H9 (cell line): ENCODE results near the gene TSEN15. TPM values are rescaled to one million over a fixed set of nuclear protein-coding genes. Genes with fewer than 3 reads are reported as not detected.

Experiments
- DNase-seq: peaks from one replicate; pipeline ENCODE4 v3.0.0-alpha.2; 2017
- H2AFZ ChIP-seq: one replicate; pipeline ENCODE4 v1.6.1; 2013; ENCODE audit warnings: mild to moderate bottlenecking, low read length, control low read depth, moderate library complexity
- H2AK5ac ChIP-seq: 2 replicates; pipeline ENCODE4 v1.6.1; 2013; ENCODE audit warnings: low read length, control low read depth, mixed read lengths; ENCODE audit not compliant: insufficient read length
- H2BK120ac ChIP-seq: one replicate; pipeline ENCODE4 v1.6.1; 2013; ENCODE audit warnings: low read depth, mild to moderate bottlenecking, low read length, control low read depth, inconsistent platforms; ENCODE audit not compliant: poor library complexity, severe bottlenecking
- H2BK12ac ChIP-seq: 2 replicates; pipeline ENCODE4 v1.6.1; 2013; ENCODE audit warnings: low read length, control low read depth, mixed read lengths, low read depth; ENCODE audit not compliant: insufficient read length
- H2BK15ac ChIP-seq: 2 replicates; pipeline ENCODE4 v1.6.1; 2013; ENCODE audit warnings: low read depth, low read length, control low read depth
- H2BK20ac ChIP-seq: one replicate; pipeline ENCODE4 v1.6.1; 2013; ENCODE audit warnings: low read depth, mild to moderate bottlenecking, low read length, control low read depth, inconsistent platforms; ENCODE audit not compliant: poor library complexity, severe bottlenecking
- H2BK5ac ChIP-seq: 2 replicates; pipeline ENCODE4 v1.6.1; 2013; ENCODE audit warnings: low read length, control low read depth, mixed read lengths; ENCODE audit not compliant: insufficient read length
- H3K14ac ChIP-seq: 2 replicates; pipeline ENCODE4 v1.6.1; 2013; ENCODE audit warnings: low read length, control low read depth; ENCODE audit not compliant: insufficient read depth
- H3K18ac ChIP-seq: 2 replicates; pipeline ENCODE4 v1.6.1; 2013; ENCODE audit warnings: low read depth, mild to moderate bottlenecking, mixed read lengths, low read length, control low read depth; ENCODE audit not compliant: insufficient read length
- H3K23ac ChIP-seq: 2 replicates; pipeline ENCODE4 v1.6.1; 2013; ENCODE audit warnings: low read length, control low read depth, mixed read lengths, low read depth; ENCODE audit not compliant: insufficient read length
- H3K23me2 ChIP-seq: 2 replicates; pipeline ENCODE4 v1.6.1; 2013; ENCODE audit warnings: low read depth, mild to moderate bottlenecking, mixed read lengths, low read length, control low read depth; ENCODE audit not compliant: insufficient read length, poor library complexity, severe bottlenecking
- H3K27ac ChIP-seq: 2 replicates; pipeline ENCODE4 v1.5.1; 2013; ENCODE audit warnings: low read length, control low read depth, mixed read lengths, low read depth; ENCODE audit not compliant: insufficient read length
- H3K27me3 ChIP-seq: 2 replicates; pipeline ENCODE4 v1.6.1; 2013; ENCODE audit warnings: low read length, control low read depth, inconsistent platforms; ENCODE audit not compliant: insufficient read depth
- H3K4ac ChIP-seq: 2 replicates; pipeline ENCODE4 v1.6.1; 2013; ENCODE audit warnings: low read depth, mild to moderate bottlenecking, control low read depth, inconsistent platforms, low read length, moderate library complexity
- H3K4me1 ChIP-seq: 2 replicates; pipeline ENCODE4 v1.6.1; 2013; ENCODE audit warnings: low read length, control low read depth, inconsistent platforms; ENCODE audit not compliant: insufficient read depth
- H3K4me2 ChIP-seq: 2 replicates; pipeline ENCODE4 v1.6.1; 2013; ENCODE audit warnings: low read length, control low read depth, mixed read lengths; ENCODE audit not compliant: insufficient read length, insufficient read depth
- H3K56ac ChIP-seq: 2 replicates; pipeline ENCODE4 v1.6.1; 2013; ENCODE audit warnings: low read depth, mild to moderate bottlenecking, mixed read lengths, low read length, control low read depth; ENCODE audit not compliant: insufficient read length
- H3K79me1 ChIP-seq: 2 replicates; pipeline ENCODE4 v1.6.1; 2013; ENCODE audit warnings: low read depth, mild to moderate bottlenecking, moderate library complexity, low read length, control low read depth, inconsistent platforms; ENCODE audit not compliant: insufficient read depth, poor library complexity, severe bottlenecking
- H3K79me2 ChIP-seq: 2 replicates; pipeline ENCODE4 v1.6.1; 2013; ENCODE audit warnings: low read length, control low read depth, inconsistent platforms; ENCODE audit not compliant: insufficient read depth
- H3K9ac ChIP-seq: 2 replicates; pipeline ENCODE4 v1.6.1; 2013; ENCODE audit warnings: low read length, control low read depth, mixed read lengths; ENCODE audit not compliant: insufficient read length; ENCODE audit errors: extremely low read depth
- H3K9me3 ChIP-seq: one replicate; pipeline ENCODE4 v1.6.1; 2013; ENCODE audit warnings: low read depth, low read length, inconsistent platforms; ENCODE audit not compliant: control insufficient read depth
- H3T11ph ChIP-seq: one replicate; pipeline ENCODE4 v1.6.1; 2013; ENCODE audit warnings: mild to moderate bottlenecking, low read length, control low read depth, inconsistent platforms
- H4K20me1 ChIP-seq: one replicate; pipeline ENCODE4 v1.6.1; 2013; ENCODE audit not compliant: control insufficient read depth, insufficient read length, insufficient read depth
- H4K5ac ChIP-seq: 2 replicates; pipeline ENCODE4 v1.6.1; 2013; ENCODE audit warnings: low read depth, mild to moderate bottlenecking, mixed read lengths, low read length, control low read depth; ENCODE audit not compliant: insufficient read length
- H4K8ac ChIP-seq: replicated peaks from 2 replicates; pipeline ENCODE4 v1.6.1; 2013; ENCODE audit warnings: low read length, control low read depth, mixed read lengths, low read depth; ENCODE audit not compliant: insufficient read length
- H4K91ac ChIP-seq: 2 replicates; pipeline ENCODE4 v1.6.1; 2013; ENCODE audit warnings: low read depth, mild to moderate bottlenecking, moderate library complexity, mixed read lengths, low read length, control low read depth; ENCODE audit not compliant: insufficient read length
- H3K27ac Mint-ChIP-seq, 3 experiments: 2 replicates in 2 of 3; 3 replicates in 1 of 3; pipeline ENCODE4 v1.8.0; 2020 to 2021; ENCODE audit warnings: mixed read lengths in 3 of 3, mild to moderate bottlenecking in 1 of 3, moderate library complexity in 1 of 3
- H3K27me3 Mint-ChIP-seq: 2 replicates; pipeline ENCODE4 v1.8.0; 2021; ENCODE audit warnings: low read depth, mild to moderate bottlenecking, moderate library complexity, mixed read lengths
- H3K36me3 Mint-ChIP-seq, 3 experiments: 2 replicates in 2 of 3; 3 replicates in 1 of 3; pipeline ENCODE4 v1.8.0; 2020 to 2021; ENCODE audit warnings: low read depth in 3 of 3, mixed read lengths in 3 of 3; ENCODE audit not compliant: insufficient read depth in 1 of 3
- H3K4me1 Mint-ChIP-seq, 2 experiments: 2 replicates each; pipeline ENCODE4 v1.8.0; 2020; ENCODE audit warnings: mixed read lengths in 2 of 2
- H3K4me3 Mint-ChIP-seq, 2 experiments: 2 replicates in 1 of 2; 3 replicates in 1 of 2; pipeline ENCODE4 v1.8.0; 2020 to 2021; ENCODE audit warnings: mild to moderate bottlenecking in 2 of 2, mixed read lengths in 2 of 2, moderate library complexity in 1 of 2
- H3K9me3 Mint-ChIP-seq, 2 experiments: 2 replicates in 1 of 2; 3 replicates in 1 of 2; pipeline ENCODE4 v1.8.0; 2020; ENCODE audit warnings: mild to moderate bottlenecking in 2 of 2, mixed read lengths in 2 of 2, moderate library complexity in 1 of 2
- WGBS: extraction: QIAGEN DNeasy Blood & Tissue Kit; methylation state at CpG from one replicate; pipeline ENCODE4 v1.1.7; 2013; ENCODE audit warnings: missing lambda C conversion rate, low lambda C conversion rate, mixed read lengths; ENCODE audit not compliant: insufficient read length; ENCODE audit errors: extremely low coverage; 5-methylcytosine and 5-hydroxymethylcytosine counted together
- total RNA-seq: library from RNA; stranded (reverse); gene quantifications from 2 replicates; pipeline ENCODE4 v1.2.1, GENCODE V29; 2021
- TF ChIP-seq, protein P1 (sequence below): fragments of 200-600 bp; sonication (generic); conservative IDR thresholded peaks from 3 replicates; pipeline ENCODE4 v1.8.0; 2021; ENCODE audit warnings: antibody characterized with exemption, mild to moderate bottlenecking

Gene TSEN15
- total RNA-seq, 1 experiment from 2014 or later: 21.9 TPM

DNA sequence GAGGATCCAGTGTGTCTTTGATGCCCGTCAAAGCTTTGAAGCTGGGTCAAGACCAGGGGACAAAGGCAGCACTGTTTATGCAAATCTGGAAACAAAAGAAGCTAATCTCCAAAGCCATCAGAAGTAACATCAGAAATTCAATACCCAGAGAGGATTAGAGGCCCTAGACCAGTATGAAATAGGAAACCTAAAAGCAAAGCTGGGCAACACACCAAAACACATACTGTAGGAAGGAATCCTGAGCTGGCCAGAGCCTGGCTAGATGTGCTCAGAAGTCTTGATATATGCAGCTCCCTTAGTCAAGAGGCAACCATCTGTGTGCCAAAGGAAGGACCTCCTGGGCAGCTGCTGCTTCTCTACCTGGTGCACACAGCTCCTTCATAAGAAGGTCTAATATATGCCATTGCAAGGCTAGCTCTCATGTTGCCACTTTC lies 26.3 kb upstream of the TSEN15 start:
- H3K23me2 ChIP-seq: no peaks in the 10 kb centered on the region
- H3K27ac ChIP-seq: no peak overlapping the region
- no peaks in the 10 kb centered on the region for H3K9me3 ChIP-seq
- H3K9ac ChIP-seq: no peak overlapping the region
- Mint-ChIP-seq H3K9me3 (no peaks in the 10 kb centered on the region; a peak in 1 of 5 replicates), H3K4me3 (no peak overlapping the region), H3K4me1 (peaks cover 35 to 41% of the 10 kb centered on the region in 2 experiments), H3K36me3 (no peaks in the 10 kb centered on the region), H3K27me3 (peaks cover 85% of the 10 kb centered on the region), H3K27ac (no peak overlapping the region)
- no peak overlapping the region for H2BK20ac ChIP-seq
- H2BK5ac ChIP-seq: no peak overlapping the region
- no peaks in the 10 kb centered on the region for H4K20me1 ChIP-seq
- H3K14ac ChIP-seq: no peak overlapping the region
- no peak for DNase-seq
- H3K79me1 ChIP-seq: no peaks in the 10 kb centered on the region
- peaks cover 3% of the 10 kb centered on the region; the same call in 1 of the 2 replicates for H3K27me3 ChIP-seq
- no peak overlapping the region for H2BK12ac ChIP-seq
- no peak overlapping the region for H2BK120ac ChIP-seq
- H3K4me1 ChIP-seq: peaks cover 13% of the 10 kb centered on the region
- H4K5ac ChIP-seq: no peak overlapping the region
- TF ChIP-seq, protein P1, sequence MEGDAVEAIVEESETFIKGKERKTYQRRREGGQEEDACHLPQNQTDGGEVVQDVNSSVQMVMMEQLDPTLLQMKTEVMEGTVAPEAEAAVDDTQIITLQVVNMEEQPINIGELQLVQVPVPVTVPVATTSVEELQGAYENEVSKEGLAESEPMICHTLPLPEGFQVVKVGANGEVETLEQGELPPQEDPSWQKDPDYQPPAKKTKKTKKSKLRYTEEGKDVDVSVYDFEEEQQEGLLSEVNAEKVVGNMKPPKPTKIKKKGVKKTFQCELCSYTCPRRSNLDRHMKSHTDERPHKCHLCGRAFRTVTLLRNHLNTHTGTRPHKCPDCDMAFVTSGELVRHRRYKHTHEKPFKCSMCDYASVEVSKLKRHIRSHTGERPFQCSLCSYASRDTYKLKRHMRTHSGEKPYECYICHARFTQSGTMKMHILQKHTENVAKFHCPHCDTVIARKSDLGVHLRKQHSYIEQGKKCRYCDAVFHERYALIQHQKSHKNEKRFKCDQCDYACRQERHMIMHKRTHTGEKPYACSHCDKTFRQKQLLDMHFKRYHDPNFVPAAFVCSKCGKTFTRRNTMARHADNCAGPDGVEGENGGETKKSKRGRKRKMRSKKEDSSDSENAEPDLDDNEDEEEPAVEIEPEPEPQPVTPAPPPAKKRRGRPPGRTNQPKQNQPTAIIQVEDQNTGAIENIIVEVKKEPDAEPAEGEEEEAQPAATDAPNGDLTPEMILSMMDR: no peak
- H4K8ac ChIP-seq: no peak overlapping the region
- H3K79me2 ChIP-seq: no peaks in the 10 kb centered on the region
- H2AFZ ChIP-seq: no peak overlapping the region
- no peak overlapping the region for H2BK15ac ChIP-seq
- H3T11ph ChIP-seq: no peak overlapping the region
- no peak overlapping the region for H3K4ac ChIP-seq
- WGBS: no CpG with 5 or more reads among the region's 1 CpG
- H3K23ac ChIP-seq: no peak overlapping the region
- H3K4me2 ChIP-seq: no peak overlapping the region
- no peak overlapping the region for H2AK5ac ChIP-seq
- H4K91ac ChIP-seq: no peak overlapping the region
- H3K56ac ChIP-seq: no peak overlapping the region
- no peak overlapping the region for H3K18ac ChIP-seq
